Measurements from ENCODE around the gene NTSR1. TPM values are rescaled to one million over a fixed set of nuclear protein-coding genes. Genes with fewer than 3 reads are reported as not detected.

NTSR1 gene
- total RNA-seq, 1 experiment from 2014 or later: 0.16 TPM

- DNase-seq: no peak
- ChIA-PET POLR2A (no interaction called here), CTCF (interaction anchor here (0.5 to 0.6 kb wide), 2 partner anchors 29 to 95 kb away, joined by 3 read pairs; no protein-coding TSS in a partner anchor)
- no peaks in the 10 kb centered on the region for H3K36me3 Mint-ChIP-seq (ENCODE audit: insufficient read depth, unreplicated experiment)
- no peaks in the 10 kb centered on the region for H3K4me1 ChIP-seq
- peaks cover 51% of the 10 kb centered on the region for H3K27me3 Mint-ChIP-seq (ENCODE audit: insufficient read depth, unreplicated experiment)
- no peak overlapping the region for H3K4me3 ChIP-seq (ENCODE audit: low read depth, low read length)
- no TSS peak for BruUV-seq (replicated peaks)
- H3K4me3 Mint-ChIP-seq (ENCODE audit: unreplicated experiment): no peak overlapping the region
- no peaks in the 10 kb centered on the region for H3K36me3 ChIP-seq (ENCODE audit: control insufficient read depth, insufficient read depth, low read length)
- no peak overlapping the region for H3K27ac Mint-ChIP-seq (ENCODE audit: unreplicated experiment)
- no peak for TF ChIP-seq CTCF (IDR thresholded peaks at IDR 0.05; ENCODE audit: insufficient read depth in 1 of 2, low read depth in 1 of 2, low read length in 1 of 2, severe bottlenecking in 1 of 2, unreplicated experiment in 1 of 2)
- H3K4me1 Mint-ChIP-seq (ENCODE audit: low read depth, unreplicated experiment): no peaks in the 10 kb centered on the region
- H3K27me3 ChIP-seq (replicated peaks; ENCODE audit: control insufficient read depth, insufficient read depth, low read length): peaks cover 13% of the 10 kb centered on the region
- H3K9me3 ChIP-seq: no peaks in the 10 kb centered on the region
- intact Hi-C loops (cut with micrococcal nuclease; ENCODE audit: unreplicated experiment): loop anchor here (5.0 kb wide), 1 partner anchor 64 kb away; no protein-coding TSS in a partner anchor
- no peaks in the 10 kb centered on the region for H3K9me3 Mint-ChIP-seq (ENCODE audit: unreplicated experiment)
Measured at GRCh38 chr20:62728028-62728780, 19.6 kb downstream of the NTSR1 start.

- H3K36me3 ChIP-seq (ENCODE audit: control insufficient read depth, insufficient read depth, low read length): no peaks in the 10 kb centered on the region
- CTCF ChIA-PET: interaction anchor here (0.5 to 0.9 kb wide), 6 partner anchors 18 to 431 kb away, joined by 3 to 4 read pairs (median 3); no protein-coding TSS in a partner anchor
- H3K9me3 Mint-ChIP-seq (ENCODE audit: unreplicated experiment): no peaks in the 10 kb centered on the region
Measured at GRCh38 chr20:62728781-62729300, 20.2 kb downstream of the NTSR1 start.

More at GRCh38 chr20:62728781-62729300, 20.2 kb downstream of the NTSR1 start:
- no peak overlapping the region for H3K4me3 Mint-ChIP-seq (ENCODE audit: unreplicated experiment)
- no peak for DNase-seq
- Histone ChIP-seq H3K4me3 (ENCODE audit: low read depth, low read length) (no peak overlapping the region), H3K27me3 (replicated peaks; ENCODE audit: control insufficient read depth, insufficient read depth, low read length) (peaks cover 14% of the 10 kb centered on the region), H3K9me3 (no peaks in the 10 kb centered on the region), H3K4me1 (no peaks in the 10 kb centered on the region)
- no TSS peak for BruUV-seq (replicated peaks)
- intact Hi-C loops (cut with micrococcal nuclease; ENCODE audit: unreplicated experiment): loop anchor here (5.0 kb wide), 1 partner anchor 63 kb away; no protein-coding TSS in a partner anchor
- no peaks in the 10 kb centered on the region for H3K4me1 Mint-ChIP-seq (ENCODE audit: low read depth, unreplicated experiment)
- no peak for TF ChIP-seq CTCF (IDR thresholded peaks at IDR 0.05; ENCODE audit: insufficient read depth in 1 of 2, low read depth in 1 of 2, low read length in 1 of 2, severe bottlenecking in 1 of 2, unreplicated experiment in 1 of 2)
- no peak overlapping the region for H3K27ac Mint-ChIP-seq (ENCODE audit: unreplicated experiment)
- H3K27me3 Mint-ChIP-seq (ENCODE audit: insufficient read depth, unreplicated experiment): peaks cover 53% of the 10 kb centered on the region
- POLR2A ChIA-PET: no interaction called here
- no peaks in the 10 kb centered on the region for H3K36me3 Mint-ChIP-seq (ENCODE audit: insufficient read depth, unreplicated experiment)
